Superior temporal gyrus (tissue), 1 donor: ENCODE measurements around the gene OSBPL2.

Source experiments
- DNase-seq: peaks from one replicate; pipeline ENCODE4 v3.0.0-alpha.2; 2016; ENCODE audit errors: extremely low spot score

The OSBPL2 gene

GRCh38 chr20:62311832-62312661, 73.7 kb downstream of the OSBPL2 start:
- no peak for DNase-seq

DNA sequence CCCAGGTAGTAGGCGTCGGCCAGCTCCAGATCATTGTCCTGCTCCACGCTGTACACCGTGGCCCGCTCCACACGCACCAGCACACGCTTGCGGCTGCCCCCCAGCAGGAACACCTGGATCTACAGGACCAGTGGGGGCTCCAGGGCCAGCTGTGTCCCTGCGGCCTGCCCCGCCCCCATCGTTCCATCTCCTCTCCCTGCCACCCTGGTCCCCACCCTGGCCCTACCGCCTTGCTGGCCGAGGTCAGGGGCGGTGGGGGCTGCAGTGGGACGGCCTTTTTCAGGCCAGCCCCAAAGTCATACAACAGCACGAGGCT, 74.3 kb downstream of the OSBPL2 start:
- no peak for DNase-seq

DNA sequence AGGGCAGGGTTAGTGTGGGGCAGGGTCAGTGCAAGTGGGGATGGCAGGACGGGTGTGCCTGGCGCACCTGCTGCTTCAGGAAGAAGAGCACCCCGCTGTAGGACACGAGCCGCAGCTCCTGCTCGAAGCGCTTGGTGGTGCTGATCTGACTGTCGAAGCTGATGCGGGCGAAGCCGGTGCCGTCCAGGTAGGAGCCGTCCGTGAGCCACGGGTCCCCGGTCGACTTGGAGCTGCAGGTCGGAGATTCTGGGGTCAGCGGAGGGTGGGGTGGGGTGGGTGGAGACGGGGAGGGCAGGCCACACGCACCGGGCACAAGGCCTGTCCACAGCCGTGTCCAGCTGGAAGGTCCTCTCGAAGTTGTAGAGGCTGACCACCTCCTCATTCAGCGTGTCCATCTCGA, 74.7 kb downstream of the OSBPL2 start:
- no peak for DNase-seq

- no peak for DNase-seq
Observed at GRCh38 chr20:62313460-62314338, 75.4 kb downstream of the OSBPL2 start.

- DNase-seq, result no peak
Observed at GRCh38 chr20:62314339-62314638, 76.0 kb downstream of the OSBPL2 start.

DNA sequence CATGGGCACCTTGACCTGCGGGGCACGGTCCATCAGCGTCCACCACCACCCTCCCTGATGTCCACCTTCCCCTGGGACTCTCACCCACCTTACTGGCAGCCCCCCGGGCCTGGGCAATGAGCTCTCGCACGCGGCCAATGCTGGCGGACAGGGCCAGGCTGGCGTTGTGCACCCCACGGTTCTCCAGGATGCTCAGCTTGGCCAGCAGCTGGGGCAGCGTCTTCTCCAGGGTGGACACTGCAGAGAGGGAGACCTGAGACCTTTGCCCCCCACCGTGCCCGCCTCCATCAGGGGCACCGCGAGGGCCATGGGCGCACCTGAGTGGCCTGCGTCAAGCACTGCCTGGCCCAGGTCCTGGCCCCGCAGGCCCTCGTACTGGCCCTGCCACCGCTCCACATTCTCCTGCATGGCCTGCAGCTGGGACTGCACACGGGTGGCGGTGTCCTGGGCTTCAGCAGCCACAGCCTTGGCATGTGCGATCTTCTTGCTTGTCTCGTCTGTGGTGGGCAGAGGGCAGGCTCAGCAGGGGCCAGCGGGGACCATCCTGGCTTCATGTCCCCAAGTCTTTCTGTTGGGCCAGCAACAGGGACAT, 76.5 kb downstream of the OSBPL2 start:
- no peak for DNase-seq

GRCh38 chr20:62315773-62316172, 77.5 kb downstream of the OSBPL2 start:
- no peak for DNase-seq

DNA sequence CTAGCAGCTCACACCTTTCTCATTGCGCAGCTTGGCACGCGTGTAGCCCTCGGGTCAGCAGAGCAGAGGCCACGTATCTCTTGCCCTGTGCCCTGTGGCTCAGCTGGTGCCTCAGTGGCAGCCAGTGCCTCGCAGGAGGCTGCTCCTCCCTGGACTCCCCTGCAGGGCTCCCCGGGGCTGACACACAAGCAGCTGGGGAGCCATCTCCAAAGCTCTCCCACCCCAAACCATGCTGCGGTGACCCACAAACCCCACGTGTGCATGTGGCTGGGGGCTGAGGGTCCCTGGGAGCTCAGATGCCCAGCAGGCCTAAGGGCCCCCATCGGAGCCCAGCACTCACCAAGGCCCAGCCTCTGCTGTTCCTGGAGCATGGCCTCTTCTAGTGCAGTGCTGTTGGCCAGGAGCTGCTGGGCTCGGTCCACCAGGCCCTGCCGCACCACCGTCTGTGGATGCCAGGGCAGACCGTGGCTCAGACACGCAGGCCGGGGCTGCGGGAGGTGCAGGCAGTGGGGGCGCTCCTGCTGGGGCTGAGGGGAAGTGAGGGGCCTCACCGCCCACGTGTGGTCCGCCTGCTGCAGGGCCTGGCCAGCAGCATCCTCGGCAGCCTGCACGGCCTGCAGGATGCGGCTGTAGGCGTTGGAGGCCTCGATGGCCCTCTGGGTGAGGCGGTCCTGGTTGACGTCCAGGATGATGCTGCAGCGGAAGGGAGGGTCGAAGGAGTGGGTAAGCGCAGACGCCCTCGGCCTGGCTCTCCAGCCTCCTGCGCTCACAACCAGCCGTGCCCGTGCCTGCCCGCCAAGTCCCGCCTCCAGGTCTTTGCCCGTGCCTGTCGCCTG, 78.2 kb downstream of the OSBPL2 start:
- DNase-seq, result no peak

GRCh38 chr20:62317167-62317655, 78.9 kb downstream of the OSBPL2 start:
- no peak for DNase-seq

DNA sequence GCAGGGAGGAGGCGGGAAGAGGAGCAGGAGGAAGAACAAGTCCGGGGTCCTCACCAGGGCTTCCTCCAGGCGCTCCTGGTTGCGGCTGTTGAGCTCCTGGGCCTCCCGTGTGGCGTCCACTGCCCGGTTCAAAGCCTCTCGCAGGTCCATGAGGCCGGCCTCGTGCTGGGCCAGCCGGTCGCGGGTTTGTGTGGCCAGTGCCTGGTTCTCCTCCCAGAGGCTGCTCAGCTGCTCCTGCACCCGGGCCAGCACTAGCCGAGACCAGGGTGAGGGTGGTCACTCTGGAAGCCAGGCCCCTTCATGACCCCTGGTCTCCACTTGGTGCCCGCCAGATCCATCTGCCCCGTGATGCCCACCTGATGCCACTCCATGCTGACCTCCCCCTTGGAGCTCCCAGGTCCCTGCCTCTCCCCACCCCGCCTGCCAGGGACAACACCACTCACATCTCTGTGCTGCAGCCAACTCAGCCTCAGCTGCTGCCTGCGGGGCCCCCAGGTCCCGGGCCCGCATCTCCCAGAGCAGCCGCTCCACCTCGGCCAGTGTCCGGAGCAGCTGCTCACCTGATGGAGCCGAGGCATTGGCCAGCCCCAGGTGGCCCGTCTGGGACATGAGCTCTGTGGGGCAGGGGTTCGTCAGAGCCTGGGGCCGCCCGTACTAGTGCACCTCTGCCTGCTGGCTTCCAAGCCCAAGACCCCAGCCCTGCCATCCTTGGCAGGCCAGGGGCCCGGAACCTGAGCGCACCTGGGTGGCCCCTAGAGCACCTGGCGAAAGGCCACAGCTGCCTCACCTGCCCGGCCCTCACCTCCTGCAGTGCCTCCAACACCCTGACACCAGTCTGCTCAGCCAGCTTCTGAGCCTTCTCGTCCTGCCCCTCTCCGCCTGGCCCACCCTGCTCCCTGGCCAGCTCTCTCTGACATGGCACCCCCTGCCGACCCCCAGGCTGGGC, 80.4 kb downstream of the OSBPL2 start:
- DNase-seq, result no peak

DNA sequence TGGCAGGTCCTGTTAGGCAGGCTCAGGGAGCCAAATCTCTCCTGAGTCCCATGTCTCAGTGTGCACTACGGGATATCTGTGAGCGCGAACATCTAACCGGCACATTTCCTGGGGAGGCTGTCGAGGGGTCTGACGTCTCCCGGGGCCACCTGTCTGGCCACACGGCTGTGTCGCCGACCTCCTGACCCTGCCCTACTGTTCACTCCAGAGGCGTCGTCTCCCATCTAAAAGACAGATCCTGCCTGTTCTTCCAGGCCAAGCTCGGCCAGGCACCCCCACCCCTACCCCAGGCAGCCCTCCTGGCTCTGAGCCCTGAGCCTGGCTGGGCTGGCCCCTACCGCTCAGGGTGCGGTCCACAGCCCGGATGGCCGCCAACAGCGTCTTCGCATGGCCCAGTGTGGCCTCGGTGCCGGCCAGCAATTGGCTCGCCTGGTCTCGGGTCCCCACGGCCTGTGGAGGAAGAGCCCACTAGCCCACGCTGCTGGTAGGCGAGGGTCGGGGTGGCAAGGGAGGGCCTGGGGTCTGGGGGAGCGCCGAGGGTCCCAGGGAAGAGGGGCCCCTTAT, 81.1 kb downstream of the OSBPL2 start:
- no peak for DNase-seq

GRCh38 chr20:62320581-62321354, 82.4 kb downstream of the OSBPL2 start:
- DNase-seq, result no peak

DNA sequence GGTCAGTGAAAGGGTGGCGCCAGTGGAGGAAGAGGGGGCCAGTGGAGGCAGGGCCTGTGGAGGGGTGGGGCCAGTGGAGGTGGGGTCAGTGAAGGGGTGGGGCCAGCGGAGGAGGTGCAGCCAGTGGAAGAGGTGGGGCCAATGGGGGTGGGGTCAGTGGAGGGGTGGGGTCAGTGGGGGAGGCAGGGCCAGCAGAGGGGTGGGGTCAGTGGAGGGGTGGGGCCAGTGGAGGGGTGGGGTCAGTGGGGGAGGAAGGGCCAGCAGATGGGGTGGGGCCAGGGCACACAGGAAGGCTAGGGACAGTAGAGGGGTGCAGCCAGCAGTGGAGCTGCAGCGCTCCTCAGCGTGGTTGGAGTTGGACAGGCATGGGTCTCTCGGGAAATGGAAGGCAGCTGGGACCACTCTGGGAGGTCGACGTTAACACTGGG, 83.2 kb downstream of the OSBPL2 start:
- no peak for DNase-seq

DNA sequence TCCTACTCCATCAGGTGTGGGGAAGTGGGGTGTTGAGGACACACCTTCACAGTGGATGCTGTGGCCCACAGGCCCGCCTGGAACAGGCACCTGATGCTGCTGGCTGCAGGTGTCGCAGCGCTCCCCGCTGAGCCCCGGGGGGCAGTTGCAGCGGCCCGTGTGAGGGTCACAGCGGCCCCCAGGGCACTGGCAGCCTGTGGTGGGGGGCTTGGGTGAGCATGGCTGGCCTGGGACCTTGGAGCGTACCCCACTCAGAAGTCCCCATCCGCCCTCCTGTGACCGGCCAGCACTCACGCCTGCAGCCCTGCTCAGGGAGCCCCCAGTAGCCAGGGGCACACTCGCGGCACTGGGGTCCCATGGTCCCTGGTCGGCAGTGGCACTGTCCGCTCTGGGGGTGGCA, 83.7 kb downstream of the OSBPL2 start:
- no peak for DNase-seq

DNA sequence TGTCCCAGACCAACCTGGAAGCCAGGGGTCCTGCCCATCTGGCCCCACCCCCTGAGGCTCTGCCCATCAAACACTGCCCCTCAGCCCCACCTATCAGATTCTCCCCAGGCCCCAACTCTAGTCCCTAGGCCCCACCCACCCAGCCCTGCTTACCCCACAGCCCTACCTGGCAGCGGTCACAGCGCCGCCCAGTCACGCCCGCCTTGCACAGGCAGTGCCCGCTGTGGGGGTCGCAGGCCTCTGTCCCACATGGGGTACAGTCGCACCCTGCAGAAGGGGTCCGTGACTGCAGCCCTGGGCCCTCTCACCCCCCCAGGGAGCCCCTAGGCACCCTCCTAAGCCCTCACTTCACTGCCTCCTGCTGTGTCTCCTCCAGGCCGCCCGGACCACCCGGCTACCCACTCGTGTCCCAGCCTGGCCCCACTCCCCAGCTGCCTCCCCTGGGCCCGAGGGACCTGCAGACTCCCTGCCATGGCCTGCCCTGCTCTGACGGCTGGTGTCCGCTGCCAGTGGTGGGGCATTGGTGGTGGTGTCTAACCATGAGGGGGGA, 84.2 kb downstream of the OSBPL2 start:
- DNase-seq, result no peak

- no peak for DNase-seq
Observed at GRCh38 chr20:62323146-62323979, 85.0 kb downstream of the OSBPL2 start.

DNA sequence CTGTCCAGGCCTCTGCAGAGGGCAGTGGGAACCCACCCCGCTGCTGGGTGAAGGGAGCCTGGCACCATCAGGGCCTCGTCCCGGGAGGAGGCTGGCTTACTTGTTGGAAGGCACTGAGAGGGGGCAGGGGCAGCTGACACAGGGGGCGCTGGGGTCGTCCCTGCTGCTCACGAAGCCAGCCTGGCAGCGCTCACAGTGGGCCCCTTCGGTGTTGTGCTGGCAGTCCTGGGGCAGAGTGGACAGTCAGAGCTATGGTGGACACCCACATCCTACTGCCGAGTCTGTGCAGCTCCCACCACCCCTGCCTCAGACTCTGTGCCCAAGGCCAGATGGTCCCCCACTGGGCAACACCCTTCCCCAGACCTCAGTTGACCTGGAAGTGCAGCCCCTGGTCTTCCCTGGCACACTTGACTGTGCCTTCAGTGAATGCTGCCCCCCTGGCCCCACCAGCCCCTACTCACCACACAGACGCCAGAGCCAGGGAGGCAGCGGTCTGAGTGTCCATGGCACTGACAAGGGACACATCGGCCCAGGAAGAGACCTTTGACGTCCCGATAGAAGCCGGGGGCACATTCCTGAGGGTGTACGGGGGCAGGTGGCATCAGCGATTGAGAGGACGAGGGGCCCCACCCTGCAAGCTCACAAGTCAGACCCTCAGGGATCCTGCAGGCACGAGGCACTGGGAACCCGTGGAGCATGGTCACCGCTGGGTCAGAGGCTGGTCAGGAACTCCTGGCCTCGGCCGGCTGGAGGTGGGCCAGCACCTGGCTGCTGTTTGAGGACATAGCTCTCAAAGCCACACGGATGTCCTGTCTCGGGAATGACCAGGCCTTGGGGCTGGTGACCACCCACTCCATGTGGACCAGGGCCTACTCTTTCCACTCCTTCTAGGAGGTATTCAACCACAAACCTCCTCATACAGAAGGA, 85.9 kb downstream of the OSBPL2 start:
- DNase-seq, result no peak
